Tibial nerve (tissue), 4 donors: ENCODE results near the gene RXRG.

Experiments
- EP300 ChIP-seq, 2 donors: sonication (generic); formaldehyde crosslinking; IDR thresholded peaks; one replicate each; pipeline ENCODE4 v1.6.1; 2017; ENCODE audit warnings: antibody characterized with exemption in 2 of 2, mild to moderate bottlenecking in 1 of 2
- TF ChIP-seq, protein P1 (sequence below), 5 experiments: fragments of 200-600 bp in 3 of 5; fragments of 450-650 bp in 2 of 5; sonication (generic) in 3 of 5; IDR thresholded peaks; one replicate each; pipeline ENCODE4 v1.5.1; 2016 to 2019; ENCODE audit warnings: antibody characterized with exemption in 5 of 5, mild to moderate bottlenecking in 3 of 5, moderate library complexity in 2 of 5

DNA sequence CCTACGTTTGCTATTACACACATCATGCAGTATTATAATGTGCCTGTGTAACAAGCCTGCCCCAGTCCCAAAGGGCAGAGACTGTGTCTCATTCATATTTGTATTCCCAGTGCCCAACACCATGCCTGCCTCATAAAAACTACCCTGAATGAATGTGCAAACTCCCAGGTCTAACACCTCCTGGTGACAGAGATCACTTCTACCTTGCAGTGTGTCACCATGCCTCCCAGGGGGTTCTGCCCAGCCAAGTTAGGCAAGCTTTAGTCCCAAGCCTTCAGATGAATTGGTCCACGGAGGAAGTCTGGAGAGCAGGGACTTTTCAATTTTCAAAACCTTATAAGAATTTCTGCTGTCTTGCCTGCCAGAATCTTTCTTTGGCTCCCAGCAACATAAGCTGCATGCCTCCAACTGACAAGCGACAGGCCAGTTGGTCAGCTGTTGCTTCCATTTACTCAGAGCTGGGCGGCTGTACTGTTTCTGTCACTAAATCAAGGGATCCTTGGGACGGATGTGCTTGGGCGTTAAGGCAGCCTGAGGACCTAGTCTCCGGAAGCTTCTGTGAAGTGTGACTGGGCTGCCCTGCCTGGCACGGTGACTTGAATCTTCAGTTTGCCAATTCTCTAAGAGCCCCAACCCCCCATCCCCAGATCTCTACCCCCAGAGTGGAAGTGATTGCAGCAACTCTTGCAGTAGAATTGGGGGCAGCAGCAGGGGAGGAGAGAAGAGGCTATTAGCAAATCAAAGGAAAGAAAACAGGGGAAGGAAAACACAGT is 1.2 kb downstream of the RXRG start:
- TF ChIP-seq EP300 (IDR thresholded peaks at IDR 0.05) = no peak
- TF ChIP-seq, protein P1, sequence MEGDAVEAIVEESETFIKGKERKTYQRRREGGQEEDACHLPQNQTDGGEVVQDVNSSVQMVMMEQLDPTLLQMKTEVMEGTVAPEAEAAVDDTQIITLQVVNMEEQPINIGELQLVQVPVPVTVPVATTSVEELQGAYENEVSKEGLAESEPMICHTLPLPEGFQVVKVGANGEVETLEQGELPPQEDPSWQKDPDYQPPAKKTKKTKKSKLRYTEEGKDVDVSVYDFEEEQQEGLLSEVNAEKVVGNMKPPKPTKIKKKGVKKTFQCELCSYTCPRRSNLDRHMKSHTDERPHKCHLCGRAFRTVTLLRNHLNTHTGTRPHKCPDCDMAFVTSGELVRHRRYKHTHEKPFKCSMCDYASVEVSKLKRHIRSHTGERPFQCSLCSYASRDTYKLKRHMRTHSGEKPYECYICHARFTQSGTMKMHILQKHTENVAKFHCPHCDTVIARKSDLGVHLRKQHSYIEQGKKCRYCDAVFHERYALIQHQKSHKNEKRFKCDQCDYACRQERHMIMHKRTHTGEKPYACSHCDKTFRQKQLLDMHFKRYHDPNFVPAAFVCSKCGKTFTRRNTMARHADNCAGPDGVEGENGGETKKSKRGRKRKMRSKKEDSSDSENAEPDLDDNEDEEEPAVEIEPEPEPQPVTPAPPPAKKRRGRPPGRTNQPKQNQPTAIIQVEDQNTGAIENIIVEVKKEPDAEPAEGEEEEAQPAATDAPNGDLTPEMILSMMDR (IDR thresholded peaks at IDR 0.05) = no peak
